Measurements from ENCODE around the gene ZNF718.
"Not testable (repeated sequence)": the region's sequence is repeated elsewhere in the genome, so short reads cannot be mapped to it uniquely, and the experiment has no call there.

The ZNF718 gene

GRCh38 chr4:161496-162284, 37.4 kb downstream of the ZNF718 start:
- no peak for DNase-seq

- not testable (repeated sequence) for DNase-seq
Measured at GRCh38 chr4:169640-170039, 45.3 kb downstream of the ZNF718 start.

GRCh38 chr4:171318-171717, 47.0 kb downstream of the ZNF718 start:
- not testable (repeated sequence) for DNase-seq

GRCh38 chr4:173666-174314, 49.5 kb downstream of the ZNF718 start:
- no peak for DNase-seq

GRCh38 chr4:175986-176385, 51.7 kb downstream of the ZNF718 start:
- no peak for DNase-seq

- DNase-seq: no peak
Measured at GRCh38 chr4:176995-177394, 52.7 kb downstream of the ZNF718 start.

GRCh38 chr4:182225-182624, 57.9 kb downstream of the ZNF718 start:
- DNase-seq: not testable (repeated sequence)

- no peak for DNase-seq
Measured at GRCh38 chr4:188091-188490, 63.8 kb downstream of the ZNF718 start.

- not testable (repeated sequence) for DNase-seq
Measured at GRCh38 chr4:195159-195558, 70.9 kb downstream of the ZNF718 start.

- no peak for DNase-seq
Measured at GRCh38 chr4:200936-201335, 76.6 kb downstream of the ZNF718 start.

GRCh38 chr4:202822-203221, 78.5 kb downstream of the ZNF718 start:
- not testable (repeated sequence) for DNase-seq

GRCh38 chr4:205097-205756, 80.9 kb downstream of the ZNF718 start:
- DNase-seq: no peak

- DNase-seq: no peak
Measured at GRCh38 chr4:206054-206453, 81.8 kb downstream of the ZNF718 start.

- not testable (repeated sequence) for DNase-seq
Measured at GRCh38 chr4:208416-209096, 84.3 kb downstream of the ZNF718 start.

- no peak for DNase-seq
Measured at GRCh38 chr4:211033-211511, 86.8 kb downstream of the ZNF718 start.

GRCh38 chr4:212438-213188, 88.3 kb downstream of the ZNF718 start:
- no peak for DNase-seq

GRCh38 chr4:213189-213535, 88.9 kb downstream of the ZNF718 start:
- not testable (repeated sequence) for DNase-seq

Data from stimulated activated CD4-positive, alpha-beta T cell treated with anti-CD3 and anti-CD28 coated beads, Interleukin-2, amount 100 ng/mL, for 24 hours (primary cell).